Mesendoderm (in vitro differentiated cells): ENCODE measurements around the gene PTH1R.

Experiments used
- DNase-seq: peaks from one replicate; pipeline ENCODE4 v3.0.0; 2013
- H2AK5ac ChIP-seq: 2 replicates; pipeline ENCODE4 v1.6.1; 2013; ENCODE audit warnings: low read length, inconsistent platforms
- H2BK120ac ChIP-seq: 2 replicates; pipeline ENCODE4 v1.6.1; 2013; ENCODE audit warnings: low read depth, mild to moderate bottlenecking, low read length, moderate library complexity, mixed read lengths
- H2BK15ac ChIP-seq: replicated peaks from 2 replicates; pipeline ENCODE4 v1.6.1; 2013; ENCODE audit warnings: low read depth, mild to moderate bottlenecking, moderate library complexity
- H2BK5ac ChIP-seq: 2 replicates; pipeline ENCODE4 v1.6.1; 2013; ENCODE audit warnings: low read length, inconsistent platforms
- H3K18ac ChIP-seq: 2 replicates; pipeline ENCODE4 v1.6.1; 2013; ENCODE audit warnings: mild to moderate bottlenecking, low read length, mixed read lengths
- H3K23ac ChIP-seq: one replicate; pipeline ENCODE4 v1.6.1; 2013; ENCODE audit warnings: low read length
- H3K27ac ChIP-seq: 2 replicates; pipeline ENCODE4 v1.5.1; 2013; ENCODE audit warnings: low read depth, mild to moderate bottlenecking, inconsistent platforms, low read length, moderate library complexity
- H3K27me3 ChIP-seq: 2 replicates; pipeline ENCODE4 v1.6.1; 2013; ENCODE audit warnings: low read length, control low read depth, mild to moderate bottlenecking, inconsistent platforms; ENCODE audit not compliant: insufficient read depth, poor library complexity
- H3K36me3 ChIP-seq: 2 replicates; pipeline ENCODE4 v1.6.1; 2013; ENCODE audit warnings: low read length, inconsistent platforms; ENCODE audit not compliant: control insufficient read depth, insufficient read depth
- H3K4ac ChIP-seq: one replicate; pipeline ENCODE4 v1.6.1; 2013; ENCODE audit warnings: low read depth, mild to moderate bottlenecking, low read length, moderate library complexity
- H3K4me1 ChIP-seq: 2 replicates; pipeline ENCODE4 v1.6.1; 2013; ENCODE audit warnings: low read depth, low read length, inconsistent platforms; ENCODE audit not compliant: control insufficient read depth
- H3K4me2 ChIP-seq: 2 replicates; pipeline ENCODE4 v1.6.1; 2013; ENCODE audit warnings: low read length
- H3K4me3 ChIP-seq: 2 replicates; pipeline ENCODE4 v1.5.1; 2013; ENCODE audit warnings: mild to moderate bottlenecking, low read length
- H3K56ac ChIP-seq: one replicate; pipeline ENCODE4 v1.6.1; 2013; ENCODE audit warnings: low read length
- H3K79me1 ChIP-seq: 2 replicates; pipeline ENCODE4 v1.6.1; 2013; ENCODE audit warnings: low read length, inconsistent platforms
- H3K79me2 ChIP-seq: 2 replicates; pipeline ENCODE4 v1.6.1; 2013; ENCODE audit warnings: mild to moderate bottlenecking, low read length; ENCODE audit not compliant: control insufficient read depth, insufficient read depth
- H3K9ac ChIP-seq: 2 replicates; pipeline ENCODE4 v1.6.1; 2013; ENCODE audit warnings: low read length, inconsistent platforms
- H4K5ac ChIP-seq: one replicate; pipeline ENCODE4 v1.6.1; 2013; ENCODE audit warnings: low read length
- H4K8ac ChIP-seq: one replicate; pipeline ENCODE4 v1.6.1; 2013; ENCODE audit warnings: low read depth, mild to moderate bottlenecking, control low read depth, low read length, moderate library complexity
- WGBS: extraction: QIAGEN DNeasy Blood & Tissue Kit; methylation state at CpG from one replicate; pipeline ENCODE4 v1.1.7; 2013; ENCODE audit warnings: low lambda C conversion rate, missing lambda C conversion rate; ENCODE audit not compliant: insufficient coverage; ENCODE audit errors: extremely low coverage; 5-methylcytosine and 5-hydroxymethylcytosine counted together

Gene PTH1R

DNA sequence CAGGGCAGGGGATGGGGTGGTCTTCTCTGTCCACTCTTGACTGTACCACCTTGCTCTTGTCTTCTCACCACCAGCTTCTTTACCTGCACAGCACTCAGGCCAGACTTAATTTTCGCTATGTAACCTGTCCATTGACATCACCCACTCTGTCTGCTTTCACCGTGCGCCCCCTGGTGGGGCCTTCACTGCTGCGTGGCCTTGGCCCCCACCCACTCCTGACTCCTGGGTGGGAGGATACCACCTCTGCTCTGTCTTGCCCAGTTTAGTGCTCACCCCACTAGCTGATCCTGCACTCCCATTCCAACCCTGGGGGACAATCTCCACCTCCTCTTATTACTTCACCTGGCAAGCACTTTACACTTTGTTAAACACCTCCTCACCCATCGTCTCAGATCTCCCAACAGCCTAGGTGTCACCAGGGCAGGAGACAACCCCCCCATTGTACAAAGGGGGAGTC lies 17.7 kb downstream of the PTH1R start:
- Histone ChIP-seq H3K23ac (no peak overlapping the region), H2AK5ac (no peak overlapping the region), H3K4me2 (no peak overlapping the region), H3K9ac (no peak overlapping the region), H3K4me3 (no peak overlapping the region), H3K79me2 (no peaks in the 10 kb centered on the region), H3K4me1 (peaks cover 4% of the 10 kb centered on the region), H3K18ac (no peak overlapping the region), H3K27me3 (no peaks in the 10 kb centered on the region), H3K79me1 (peaks cover 3% of the 10 kb centered on the region), H2BK5ac (no peak overlapping the region), H2BK120ac (no peak overlapping the region), H4K8ac (no peak overlapping the region), H2BK15ac (no peak overlapping the region), H3K36me3 (no peaks in the 10 kb centered on the region), H3K4ac (no peak overlapping the region), H3K27ac (no peak overlapping the region), H3K56ac (no peak overlapping the region), H4K5ac (no peak overlapping the region)
- no CpG with 5 or more reads among the region's 5 CpGs for WGBS
- no peak for DNase-seq

DNA sequence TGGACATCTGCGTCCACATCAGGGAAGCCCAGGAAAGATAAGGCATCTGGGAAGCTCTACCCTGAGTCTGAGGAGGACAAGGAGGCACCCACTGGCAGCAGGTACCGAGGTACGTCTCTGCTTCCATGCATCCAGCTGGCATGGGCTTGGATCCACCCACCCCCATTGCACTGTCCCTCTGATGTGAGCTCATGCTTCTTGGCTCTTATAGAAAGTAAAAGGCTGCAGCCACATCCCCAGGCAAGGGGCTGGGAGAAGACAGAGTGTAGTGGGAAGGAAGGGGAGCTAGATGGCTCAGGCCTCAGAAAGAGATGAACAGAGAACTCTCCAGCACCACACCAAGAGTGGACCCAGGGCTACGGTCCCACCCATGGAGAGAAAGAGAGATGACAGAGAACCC lies 18.2 kb downstream of the PTH1R start:
- Histone ChIP-seq H3K9ac (no peak overlapping the region), H2BK15ac (no peak overlapping the region), H3K36me3 (no peaks in the 10 kb centered on the region), H3K56ac (no peak overlapping the region), H3K79me1 (peaks cover 3% of the 10 kb centered on the region), H4K5ac (no peak overlapping the region), H4K8ac (no peak overlapping the region), H2AK5ac (no peak overlapping the region), H3K4me2 (no peak overlapping the region), H3K4me3 (no peak overlapping the region), H3K23ac (no peak overlapping the region), H2BK120ac (no peak overlapping the region), H3K27ac (no peak overlapping the region), H3K4me1 (peaks cover 4% of the 10 kb centered on the region), H3K18ac (no peak overlapping the region), H3K79me2 (no peaks in the 10 kb centered on the region), H2BK5ac (no peak overlapping the region), H3K27me3 (no peaks in the 10 kb centered on the region), H3K4ac (no peak overlapping the region)
- no peak for DNase-seq
- WGBS = no CpG with 5 or more reads among the region's 4 CpGs

- no peaks in the 10 kb centered on the region for H3K36me3 ChIP-seq
- H3K23ac ChIP-seq = no peak overlapping the region
- no peaks in the 10 kb centered on the region for H3K79me2 ChIP-seq
- no peak overlapping the region for H4K8ac ChIP-seq
- H3K9ac ChIP-seq = no peak overlapping the region
- H3K27ac ChIP-seq = no peak overlapping the region
- WGBS = no CpG with 5 or more reads among the region's 5 CpGs
- H2AK5ac ChIP-seq = no peak overlapping the region
- H3K27me3 ChIP-seq = no peaks in the 10 kb centered on the region
- H4K5ac ChIP-seq = no peak overlapping the region
- H2BK120ac ChIP-seq = no peak overlapping the region
- H3K4me1 ChIP-seq = peaks cover 4% of the 10 kb centered on the region
- no peak overlapping the region for H3K4ac ChIP-seq
- no peak overlapping the region for H2BK15ac ChIP-seq
- no peak for DNase-seq
- no peak overlapping the region for H3K4me2 ChIP-seq
- peaks cover under 1% of the 10 kb centered on the region for H3K79me1 ChIP-seq
- H3K4me3 ChIP-seq = no peak overlapping the region
- H3K56ac ChIP-seq = no peak overlapping the region
- no peak overlapping the region for H2BK5ac ChIP-seq
- H3K18ac ChIP-seq = no peak overlapping the region
Measured at GRCh38 chr3:46896386-46896785, 18.9 kb downstream of the PTH1R start.

DNA sequence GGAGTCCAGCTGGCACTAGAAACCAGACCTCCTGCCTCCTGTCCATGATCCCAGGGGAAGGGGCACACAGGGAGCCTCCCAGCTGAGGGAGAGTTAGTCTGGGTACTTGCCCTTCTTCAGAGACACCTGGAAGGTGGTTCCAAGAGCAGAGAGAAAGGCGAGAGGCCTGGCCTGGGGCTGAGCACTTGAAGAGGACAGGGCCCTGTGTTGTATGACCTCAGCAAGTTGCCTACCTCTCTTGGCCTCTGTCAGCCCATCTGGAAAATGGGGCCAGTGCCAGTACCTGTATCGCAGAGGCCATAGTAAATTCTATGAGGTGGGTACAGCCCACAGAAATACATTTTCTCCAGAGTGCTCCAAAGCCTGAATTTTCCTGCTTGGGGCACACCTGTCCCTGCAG lies 19.5 kb downstream of the PTH1R start:
- Histone ChIP-seq H3K36me3 (no peaks in the 10 kb centered on the region), H3K4me1 (peaks cover under 1% of the 10 kb centered on the region), H3K79me2 (no peaks in the 10 kb centered on the region), H3K79me1 (no peaks in the 10 kb centered on the region), H2BK5ac (no peak overlapping the region), H3K9ac (no peak overlapping the region), H3K56ac (no peak overlapping the region), H3K27ac (no peak overlapping the region), H3K4me2 (no peak overlapping the region), H3K4ac (no peak overlapping the region), H3K18ac (no peak overlapping the region), H4K8ac (no peak overlapping the region), H2AK5ac (no peak overlapping the region), H3K4me3 (no peak overlapping the region), H3K23ac (no peak overlapping the region), H4K5ac (no peak overlapping the region), H3K27me3 (no peaks in the 10 kb centered on the region), H2BK120ac (no peak overlapping the region), H2BK15ac (no peak overlapping the region)
- no CpG with 5 or more reads among the region's 2 CpGs for WGBS
- DNase-seq = no peak

DNA sequence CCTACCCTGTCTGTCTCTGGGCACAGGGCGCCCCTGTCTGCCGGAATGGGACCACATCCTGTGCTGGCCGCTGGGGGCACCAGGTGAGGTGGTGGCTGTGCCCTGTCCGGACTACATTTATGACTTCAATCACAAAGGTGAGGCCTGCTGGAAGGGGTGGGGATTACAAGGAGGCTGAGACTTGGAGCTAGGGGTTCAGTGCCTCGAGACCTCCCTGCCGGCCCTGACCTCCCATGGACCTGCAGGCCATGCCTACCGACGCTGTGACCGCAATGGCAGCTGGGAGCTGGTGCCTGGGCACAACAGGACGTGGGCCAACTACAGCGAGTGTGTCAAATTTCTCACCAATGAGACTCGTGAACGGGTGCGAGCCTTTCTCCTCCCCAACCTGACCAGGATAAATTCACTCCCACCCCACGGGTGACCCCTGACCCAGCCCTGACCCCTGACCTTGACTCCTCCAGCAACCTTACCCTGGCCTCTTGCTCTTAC lies 20.4 kb downstream of the PTH1R start:
- Histone ChIP-seq H3K4ac (no peak overlapping the region), H3K79me2 (no peaks in the 10 kb centered on the region), H2AK5ac (no peak overlapping the region), H3K56ac (no peak overlapping the region), H3K18ac (no peak overlapping the region), H3K4me2 (no peak overlapping the region), H3K36me3 (no peaks in the 10 kb centered on the region), H3K9ac (no peak overlapping the region), H3K4me3 (no peak overlapping the region), H2BK15ac (no peak overlapping the region), H3K79me1 (no peaks in the 10 kb centered on the region), H2BK120ac (no peak overlapping the region), H4K5ac (no peak overlapping the region), H2BK5ac (no peak overlapping the region), H4K8ac (no peak overlapping the region), H3K27ac (no peak overlapping the region), H3K23ac (no peak overlapping the region), H3K4me1 (no peaks in the 10 kb centered on the region), H3K27me3 (no peaks in the 10 kb centered on the region)
- no CpG with 5 or more reads among the region's 15 CpGs for WGBS
- DNase-seq = no peak
